GM12878 (cell line): ENCODE results near the gene EPHA10. TPM values are rescaled to one million over a fixed set of nuclear protein-coding genes. Genes with fewer than 3 reads are reported as not detected.

ENCODE experiments used
- ATAC-seq: fragments of 200-7000 bp; cut with Tn5 transposase; 3 replicates; pipeline ENCODE4 v1.9.1; 2020; ENCODE audit warnings: mild to moderate bottlenecking, moderate library complexity
- BruUV-seq: library from RNA; stranded (reverse); fragments of 400-500 nt; replicated peaks from 2 replicates; lab custom pipeline; 2021; lab: Mats Ljungman, UMichigan
- CTCF ChIA-PET: fragments of 300-600 bp; sonication (Branson Sonifier 250); formaldehyde crosslinking; extraction: SDS; loops from one replicate; lab custom pipeline; 2021; ENCODE audit warnings: inconsistent platforms; lab: Yijun Ruan, JAX
- POLR2A ChIA-PET: fragments of 350-600 bp; formaldehyde crosslinking; extraction: SDS; loops from one replicate; lab custom pipeline; 2021; ENCODE audit warnings: inconsistent platforms; lab: Charles Lee
- RAD21 ChIA-PET: fragments of 300-600 bp; sonication (Branson Sonifier 250); formaldehyde crosslinking; loops from one replicate; lab custom pipeline; 2023; ENCODE audit warnings: antibody characterized with exemption; ENCODE audit not compliant: unreplicated experiment; lab: Charles Lee
- SMC1A ChIA-PET: fragments of 300-600 bp; sonication (Branson Sonifier 250); formaldehyde crosslinking; loops from one replicate; lab custom pipeline; 2023; ENCODE audit not compliant: unreplicated experiment, uncharacterized antibody; lab: Charles Lee
- DNase-seq: peaks from one replicate; pipeline ENCODE4 v3.0.0-alpha.2; 2011; ENCODE audit warnings: low read depth, low spot score
- FAIRE-seq: peaks from 3 replicates; lab custom pipeline; 2011; peaks lifted over from hg19 to GRCh38; lab: Jason Lieb, UNC
- H2AFZ ChIP-seq: 2 replicates; pipeline ENCODE4 v1.6.0; 2011; ENCODE audit warnings: low read depth, low read length, control low read depth; ENCODE audit not compliant: control insufficient read depth
- H3K27ac ChIP-seq: 2 replicates; pipeline ENCODE4 v1.5.1; 2011; ENCODE audit warnings: control low read depth; ENCODE audit not compliant: control insufficient read depth, insufficient read depth
- H3K27me3 ChIP-seq, 2 experiments: replicated peaks in 1 of 2; 2 replicates each; pipeline versions ENCODE4 v1.6.0 to v1.6.1; 2011; ENCODE audit warnings: low read length in 1 of 2; ENCODE audit not compliant: control insufficient read depth in 2 of 2, insufficient read depth in 2 of 2
- H3K36me3 ChIP-seq, 2 experiments: 2 replicates each; pipeline ENCODE4 v1.5.1; 2011; ENCODE audit warnings: low read length in 1 of 2; ENCODE audit not compliant: control insufficient read depth in 2 of 2, insufficient read depth in 2 of 2
- H3K4me1 ChIP-seq: 2 replicates; pipeline ENCODE4 v1.6.1; 2011; ENCODE audit warnings: mild to moderate bottlenecking, low read length, moderate library complexity, mixed read lengths; ENCODE audit not compliant: control insufficient read depth, insufficient read depth
- H3K4me2 ChIP-seq: 2 replicates; pipeline ENCODE4 v1.6.0; 2011; ENCODE audit warnings: control low read depth; ENCODE audit not compliant: control insufficient read depth, insufficient read depth
- H3K4me3 ChIP-seq: fragments of 200-600 bp; sonication (generic); 2 replicates; pipeline ENCODE4 v1.5.1; 2016
- H3K79me2 ChIP-seq: 2 replicates; pipeline ENCODE4 v1.6.0; 2011; ENCODE audit warnings: low read length; ENCODE audit not compliant: control insufficient read depth, insufficient read depth
- H3K9ac ChIP-seq: 2 replicates; pipeline ENCODE4 v1.8.0; 2011; ENCODE audit warnings: low read length, control low read depth, mixed read lengths; ENCODE audit not compliant: control insufficient read depth, insufficient read depth
- H3K9me3 ChIP-seq: replicated peaks from 3 replicates; pipeline ENCODE4 v1.5.1; 2011; ENCODE audit warnings: mild to moderate bottlenecking, low read length; ENCODE audit not compliant: control insufficient read depth, insufficient read depth
- H4K20me1 ChIP-seq: 2 replicates; pipeline ENCODE4 v1.6.0; 2011; ENCODE audit not compliant: control insufficient read depth, insufficient read depth
- CHD4 ChIP-seq: fragments of 200-600 bp; sonication (generic); IDR thresholded peaks from 2 replicates; pipeline ENCODE4 v1.6.1; 2016; ENCODE audit warnings: mild to moderate bottlenecking
- DPF2 ChIP-seq: fragments of 450-650 bp; IDR thresholded peaks from 2 replicates; pipeline ENCODE4 v1.6.1; 2017; ENCODE audit warnings: mild to moderate bottlenecking
- ELK1 ChIP-seq: IDR thresholded peaks from 2 replicates; pipeline ENCODE4 v1.6.1; 2012; ENCODE audit warnings: low read depth, low read length, improper control_type of control experiment
- IKZF2 ChIP-seq, 2 experiments: fragments of 450-650 bp; IDR thresholded peaks; 2 replicates each; pipeline ENCODE4 v1.6.1; 2017; ENCODE audit warnings: mild to moderate bottlenecking in 2 of 2, moderate library complexity in 2 of 2
- IRF4 ChIP-seq: IDR thresholded peaks from 2 replicates; pipeline ENCODE4 v1.6.1; 2011; ENCODE audit warnings: low read depth, low read length
- MYC ChIP-seq: IDR thresholded peaks from 2 replicates; pipeline ENCODE4 v1.6.1; 2011; ENCODE audit warnings: mild to moderate bottlenecking, low read length, moderate library complexity, inconsistent platforms; ENCODE audit not compliant: insufficient read depth, insufficient replicate concordance, insufficient read length, severe bottlenecking
- NFIC ChIP-seq: IDR thresholded peaks from 2 replicates; pipeline ENCODE4 v1.6.1; 2012; ENCODE audit warnings: low read depth, mild to moderate bottlenecking, inconsistent platforms, low read length, moderate library complexity
- NFYA ChIP-seq: IDR thresholded peaks from 2 replicates; pipeline ENCODE4 v1.6.1; 2011; ENCODE audit warnings: low read depth, mild to moderate bottlenecking, low read length, improper control_type of control experiment, borderline replicate concordance
- PML ChIP-seq: IDR thresholded peaks from 2 replicates; pipeline ENCODE4 v1.6.1; 2012; ENCODE audit warnings: low read length, inconsistent platforms
- PRDM15 ChIP-seq: fragments of 450-650 bp; formaldehyde crosslinking; IDR thresholded peaks from 2 replicates; pipeline ENCODE4 v1.4.0; 2020; ENCODE audit warnings: mild to moderate bottlenecking, moderate library complexity
- RAD21 ChIP-seq: IDR thresholded peaks from 2 replicates; pipeline ENCODE4 v1.6.1; 2011; ENCODE audit warnings: mild to moderate bottlenecking, low read depth, low read length, moderate library complexity; ENCODE audit not compliant: insufficient read depth
- SUPT20H ChIP-seq: IDR thresholded peaks from 2 replicates; pipeline ENCODE4 v1.6.1; 2011; ENCODE audit warnings: low read depth, mild to moderate bottlenecking, low read length, moderate library complexity, borderline replicate concordance; ENCODE audit not compliant: control insufficient read depth
- SUZ12 ChIP-seq: fragments of 200-600 bp; sonication (generic); IDR thresholded peaks from one replicate; pipeline ENCODE4 v1.6.1; 2018; ENCODE audit warnings: antibody characterized with exemption, mild to moderate bottlenecking; ENCODE audit not compliant: unreplicated experiment
- USF2 ChIP-seq: IDR thresholded peaks from 2 replicates; pipeline ENCODE4 v1.6.1; 2011; ENCODE audit warnings: low read depth, low read length, improper control_type of control experiment, borderline replicate concordance
- ZNF207 ChIP-seq: fragments of 450-650 bp; IDR thresholded peaks from 2 replicates; pipeline ENCODE4 v1.6.1; 2014; ENCODE audit warnings: antibody characterized with exemption, mild to moderate bottlenecking, borderline replicate concordance
- ZNF24 ChIP-seq: fragments of 450-650 bp; IDR thresholded peaks from 2 replicates; pipeline ENCODE4 v1.6.1; 2017; ENCODE audit warnings: antibody characterized with exemption, mild to moderate bottlenecking
- WGBS: methylation state at CpG from one replicate; pipeline ENCODE4 v1.1.6; 2016; ENCODE audit warnings: low lambda C conversion rate; ENCODE audit not compliant: insufficient replicate concordance, insufficient coverage; ENCODE audit errors: missing lambda C conversion rate; 5-methylcytosine and 5-hydroxymethylcytosine counted together
- in situ Hi-C: fragments of 300-500 bp; cut with MboI; formaldehyde crosslinking; loops from 9 replicates; pipeline ENCODE4 v1.14.3; 2018; ENCODE audit warnings: mixed read lengths
- intact Hi-C: fragments of 100-400 bp; cut with micrococcal nuclease; formaldehyde crosslinking; loops from one replicate; pipeline ENCODE4 v1.14.2; 2022; ENCODE audit not compliant: unreplicated experiment
- polyA plus RNA-seq, 11 experiments: library from polyadenylated mRNA; depleted of rRNA in 4 of 11; unstranded in 6 of 11; stranded (reverse) in 5 of 11; fragments of >200 nt; fragmentation: Nextera tagmentation in 4 of 11; fragmentation: Illumina TruSeq in 1 of 11; extraction: Ambion mirVana in 4 of 11; extraction: Trizol in 1 of 11; gene quantifications; 1 replicate in 1 of 11; 2 replicates in 10 of 11; pipeline versions ENCODE4 v1.2.1 to v1.2.3, GENCODE V29; 2011 to 2016; ENCODE audit warnings: inconsistent platforms in 2 of 11, missing spikeins in 2 of 11, low read depth in 1 of 11
- total RNA-seq, 4 experiments: library from RNA; depleted of rRNA in 3 of 4; stranded (reverse); fragments of >200 nt in 3 of 4; fragmentation: Illumina TruSeq in 1 of 4; extraction: Trizol in 1 of 4; gene quantifications; 2 replicates each; pipeline versions ENCODE4 v1.2.1 to v1.2.3, GENCODE V29; 2013 to 2021
- TF ChIP-seq, protein P1 (sequence below), 3 experiments: IDR thresholded peaks in 2 of 3; conservative IDR thresholded peaks in 1 of 3; 2 replicates each; pipeline ENCODE4 v1.5.1; 2011; ENCODE audit warnings: low read depth in 3 of 3, low read length in 3 of 3, mild to moderate bottlenecking in 3 of 3, control low read depth in 2 of 3, moderate library complexity in 2 of 3, inconsistent platforms in 1 of 3, mixed read lengths in 1 of 3; ENCODE audit not compliant: control insufficient read depth in 2 of 3, insufficient read depth in 1 of 3; ENCODE audit errors: extremely low read depth in 1 of 3

The EPHA10 gene
- total and polyA plus RNA-seq, 10 of the 15 experiments (the other 5 are each of a cell fraction or from before 2014, with no cell fraction given): 0.05 to 0.06 TPM; not detected in 8

DNA sequence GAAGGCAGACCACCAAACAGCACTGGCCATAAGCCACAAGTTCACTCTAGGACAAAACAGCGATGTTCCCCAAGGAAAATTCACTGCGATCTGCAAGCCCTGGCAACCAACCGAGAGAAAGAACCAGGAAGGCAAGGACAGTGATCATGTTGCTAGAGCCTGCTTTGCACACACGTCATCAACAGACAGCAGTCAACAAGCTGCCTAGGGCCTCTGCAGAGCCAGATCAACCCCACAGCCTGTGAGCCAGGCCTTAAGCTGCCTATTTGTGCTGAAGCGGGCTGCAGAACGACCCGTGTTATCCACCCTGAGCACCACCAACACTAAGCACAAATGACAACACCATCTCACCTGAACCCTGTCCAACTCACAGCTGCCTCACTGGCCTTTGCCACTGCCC is 49.3 kb upstream of the EPHA10 start:
- ChIA-PET SMC1A (no interaction called here), RAD21 (no interaction called here), CTCF (interaction anchor here (4.2 kb wide), 1 partner anchor 45 kb away, joined by 9 read pairs; the partner anchor contains the start of gene MTF1), POLR2A (no interaction called here)
- in situ Hi-C loops (no loop called here), intact Hi-C loops (no loop called here)
- Histone ChIP-seq H3K9ac (no peak overlapping the region), H3K4me1 (peaks cover 3% of the 10 kb centered on the region; the same call in 1 of the 2 replicates), H3K4me2 (no peak overlapping the region), H3K27ac (no peak overlapping the region), H3K9me3 (no peaks in the 10 kb centered on the region), H3K4me3 (no peak overlapping the region), H4K20me1 (no peaks in the 10 kb centered on the region), H2AFZ (no peak overlapping the region), H3K27me3 (no peaks in the 10 kb centered on the region), H3K79me2 (no peaks in the 10 kb centered on the region), H3K36me3 (peaks cover 13 to 16% of the 10 kb centered on the region in 2 experiments)
- FAIRE-seq: no peak
- 92% methylated on average over 7 of the region's 7 CpGs for WGBS
- no peak for DNase-seq
- BruUV-seq: no TSS peak
- ATAC-seq: no peak
- TF ChIP-seq, protein P1, sequence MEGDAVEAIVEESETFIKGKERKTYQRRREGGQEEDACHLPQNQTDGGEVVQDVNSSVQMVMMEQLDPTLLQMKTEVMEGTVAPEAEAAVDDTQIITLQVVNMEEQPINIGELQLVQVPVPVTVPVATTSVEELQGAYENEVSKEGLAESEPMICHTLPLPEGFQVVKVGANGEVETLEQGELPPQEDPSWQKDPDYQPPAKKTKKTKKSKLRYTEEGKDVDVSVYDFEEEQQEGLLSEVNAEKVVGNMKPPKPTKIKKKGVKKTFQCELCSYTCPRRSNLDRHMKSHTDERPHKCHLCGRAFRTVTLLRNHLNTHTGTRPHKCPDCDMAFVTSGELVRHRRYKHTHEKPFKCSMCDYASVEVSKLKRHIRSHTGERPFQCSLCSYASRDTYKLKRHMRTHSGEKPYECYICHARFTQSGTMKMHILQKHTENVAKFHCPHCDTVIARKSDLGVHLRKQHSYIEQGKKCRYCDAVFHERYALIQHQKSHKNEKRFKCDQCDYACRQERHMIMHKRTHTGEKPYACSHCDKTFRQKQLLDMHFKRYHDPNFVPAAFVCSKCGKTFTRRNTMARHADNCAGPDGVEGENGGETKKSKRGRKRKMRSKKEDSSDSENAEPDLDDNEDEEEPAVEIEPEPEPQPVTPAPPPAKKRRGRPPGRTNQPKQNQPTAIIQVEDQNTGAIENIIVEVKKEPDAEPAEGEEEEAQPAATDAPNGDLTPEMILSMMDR (IDR thresholded peaks at IDR 0.05 in 2 of 3, conservative IDR thresholded peaks at IDR 0.05 in 1 of 3; ENCODE audit: control insufficient read depth in 2 of 3, extremely low read depth in 1 of 3, insufficient read depth in 1 of 3, low read depth in 3 of 3, low read length in 3 of 3): no peak
- no peak for TF ChIP-seq ZNF24
- TF ChIP-seq MYC: no peak
- TF ChIP-seq NFYA: no peak
- TF ChIP-seq ZNF207: no peak
- no peak for TF ChIP-seq CHD4
- no peak for TF ChIP-seq SUZ12
- TF ChIP-seq NFIC: no peak
- no peak for TF ChIP-seq IRF4
- no peak for TF ChIP-seq SUPT20H
- TF ChIP-seq ELK1: no peak
- TF ChIP-seq RAD21: no peak
- TF ChIP-seq USF2: no peak
- no peak for TF ChIP-seq PRDM15
- TF ChIP-seq IKZF2 (IDR thresholded peaks at IDR 0.05): no peak
- TF ChIP-seq DPF2: no peak
- no peak for TF ChIP-seq PML
